Endothelial cell of umbilical vein (primary cell): ENCODE data around the gene ZFR.

Source experiments
- CTCF ChIP-seq, 2 donors: IDR thresholded peaks; 1 replicate in 1 of 2; 2 replicates in 1 of 2; pipeline ENCODE4 v1.5.1; 2011; ENCODE audit warnings: low read length in 2 of 2, mild to moderate bottlenecking in 2 of 2, moderate library complexity in 2 of 2, control low read depth in 1 of 2, inconsistent platforms in 1 of 2, low read depth in 1 of 2; ENCODE audit not compliant: insufficient read depth in 1 of 2; ENCODE audit errors: extremely low read depth in 1 of 2
- EZH2 ChIP-seq: IDR thresholded peaks from 2 replicates; pipeline ENCODE4 v1.6.1; 2012; ENCODE audit warnings: borderline replicate concordance, low read depth, mild to moderate bottlenecking, moderate library complexity, low read length, inconsistent platforms; ENCODE audit not compliant: severe bottlenecking
- FOS ChIP-seq: IDR thresholded peaks from 2 replicates; pipeline ENCODE4 v1.6.1; 2011; ENCODE audit warnings: mild to moderate bottlenecking, low read length, moderate library complexity, borderline replicate concordance; ENCODE audit not compliant: insufficient read depth
- JUN ChIP-seq: IDR thresholded peaks from 2 replicates; pipeline ENCODE4 v1.6.1; 2011; ENCODE audit warnings: borderline replicate concordance, low read depth; ENCODE audit not compliant: insufficient read length, insufficient read depth
- MAX ChIP-seq: IDR thresholded peaks from 2 replicates; pipeline ENCODE4 v1.6.1; 2011; ENCODE audit not compliant: insufficient read depth, insufficient read length
- MYC ChIP-seq: IDR thresholded peaks from one replicate; pipeline ENCODE4 v1.6.1; 2011; ENCODE audit warnings: mild to moderate bottlenecking, low read depth, low read length
- POLR2A ChIP-seq: IDR thresholded peaks from 2 replicates; pipeline ENCODE4 v1.6.1; 2012; ENCODE audit warnings: low read depth, mild to moderate bottlenecking, control low read depth, low read length
- POLR2AphosphoS5 ChIP-seq: IDR thresholded peaks from 2 replicates; pipeline ENCODE4 v1.6.1; 2012; ENCODE audit warnings: low read depth, mild to moderate bottlenecking, control low read depth, low read length, moderate library complexity; ENCODE audit not compliant: insufficient read depth

DNA sequence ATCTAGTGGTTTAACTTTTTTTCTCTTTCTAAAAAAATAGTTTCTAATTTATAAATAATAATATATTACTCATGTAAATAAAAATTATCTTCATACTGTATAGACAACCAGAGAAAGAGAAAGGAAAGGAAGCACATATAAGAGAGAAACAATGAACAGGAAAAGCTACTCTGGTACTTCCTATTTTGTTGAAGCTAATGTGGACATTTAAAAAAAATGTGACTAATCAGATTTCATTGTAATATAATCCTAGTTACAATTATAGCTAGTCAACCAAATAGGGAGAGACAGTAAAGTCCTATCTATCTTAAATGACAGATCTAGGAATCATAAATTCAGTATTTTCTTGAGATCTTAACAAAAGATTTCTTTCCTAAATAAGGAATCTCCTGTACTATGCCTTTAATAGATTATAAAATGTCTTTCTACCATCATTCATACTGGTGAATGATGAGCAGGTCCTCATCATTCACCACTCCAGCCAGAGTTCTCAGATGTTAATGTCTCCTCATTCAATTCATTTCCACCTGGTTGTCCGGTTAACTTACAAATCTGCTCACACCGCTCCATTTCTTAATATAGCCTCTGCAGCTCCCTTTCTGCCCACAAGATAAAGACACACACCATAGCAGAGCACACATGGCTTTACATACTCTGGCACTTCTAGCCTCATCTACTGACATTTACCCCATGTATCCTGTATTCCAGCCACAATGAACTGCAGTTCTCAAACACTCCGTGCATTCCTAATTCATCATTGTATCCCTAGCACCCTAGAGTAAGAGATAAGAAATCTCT, 30.9 kb downstream of the ZFR start:
- TF ChIP-seq CTCF (IDR thresholded peaks at IDR 0.05; ENCODE audit: extremely low read depth in 1 of 2, insufficient read depth in 1 of 2, low read depth in 1 of 2, low read length in 2 of 2) (no peak), POLR2A (no peak), POLR2AphosphoS5 (no peak), JUN (no peak), MAX (no peak), EZH2 (no peak), FOS (no peak), MYC (no peak)
